ENCODE measurements around the gene JADE1.

Gene JADE1

GRCh38 chr4:128796934-128797333 is 12.6 kb upstream of the JADE1 start:
- no peak for TF ChIP-seq CTCF (IDR thresholded peaks at IDR 0.05; ENCODE audit: low read depth, low read length)
- DNase-seq (ENCODE audit: extremely low read depth, low read depth): no peak

- DNase-seq (ENCODE audit: extremely low read depth, low read depth): no peak
- no peak for TF ChIP-seq CTCF (IDR thresholded peaks at IDR 0.05; ENCODE audit: low read depth, low read length)
Observed at GRCh38 chr4:128800284-128800683, 9.2 kb upstream of the JADE1 start.

- no peak for TF ChIP-seq CTCF (IDR thresholded peaks at IDR 0.05; ENCODE audit: low read depth, low read length)
Observed at GRCh38 chr4:128800701-128801284, 8.7 kb upstream of the JADE1 start.

GRCh38 chr4:128802680-128803628 is 6.5 kb upstream of the JADE1 start:
- no peak for TF ChIP-seq CTCF (IDR thresholded peaks at IDR 0.05; ENCODE audit: low read depth, low read length)
- DNase-seq (ENCODE audit: extremely low read depth, low read depth): no peak

More at GRCh38 chr4:128800701-128801284, 8.7 kb upstream of the JADE1 start:
- no peak for DNase-seq (ENCODE audit: extremely low read depth, low read depth)

- no peak for TF ChIP-seq CTCF (IDR thresholded peaks at IDR 0.05; ENCODE audit: low read depth, low read length)
- DNase-seq (ENCODE audit: extremely low read depth, low read depth): no peak
Observed at GRCh38 chr4:128803783-128804182, 5.7 kb upstream of the JADE1 start.

GRCh38 chr4:128810331-128810870 is 901 bp downstream of the JADE1 start:
- TF ChIP-seq CTCF (IDR thresholded peaks at IDR 0.05; ENCODE audit: low read depth, low read length): no peak
- no peak for DNase-seq (ENCODE audit: extremely low read depth, low read depth)

Data from AG09319 (cell line).